IMR-90 (cell line): ENCODE results near the gene PTPN4. TPM values are rescaled to one million over a fixed set of nuclear protein-coding genes. Genes with fewer than 3 reads are reported as not detected.

Source experiments
- ATAC-seq: fragments of 200-7000 bp; cut with Tn5 transposase; 2 replicates; pipeline ENCODE4 v1.9.1; 2020; ENCODE audit warnings: low read depth, mild to moderate bottlenecking, moderate library complexity
- BruUV-seq: library from RNA; stranded (reverse); fragments of 400-500 nt; replicated peaks from 2 replicates; lab custom pipeline; 2021; lab: Mats Ljungman, UMichigan
- CTCF ChIA-PET: fragments of 300-600 bp; formaldehyde crosslinking; extraction: SDS; loops from one replicate; lab custom pipeline; 2021; ENCODE audit warnings: antibody characterized with exemption; lab: Yijun Ruan, JAX
- POLR2A ChIA-PET: fragments of 300-600 bp; sonication (Branson Sonifier 250); formaldehyde crosslinking; loops from one replicate; lab custom pipeline; 2022; ENCODE audit warnings: antibody characterized with exemption; ENCODE audit not compliant: unreplicated experiment; lab: Charles Lee
- DNase-seq: peaks from one replicate; pipeline ENCODE4 v3.0.0; 2013
- H2AFZ ChIP-seq: replicated peaks from 2 replicates; pipeline ENCODE3; 2013; ENCODE audit warnings: low read length, mild to moderate bottlenecking; ENCODE audit not compliant: poor library complexity
- H2AK5ac ChIP-seq: 2 replicates; pipeline ENCODE4 v1.6.1; 2013; ENCODE audit warnings: low read depth, low read length, inconsistent platforms
- H2AK9ac ChIP-seq: replicated peaks from 2 replicates; pipeline ENCODE3; 2013; ENCODE audit warnings: mild to moderate bottlenecking, low read depth, low read length, moderate library complexity; ENCODE audit not compliant: poor library complexity
- H2BK120ac ChIP-seq: 2 replicates; pipeline ENCODE4 v1.6.1; 2013; ENCODE audit warnings: low read depth, low read length, inconsistent platforms
- H2BK15ac ChIP-seq: 3 replicates; pipeline ENCODE4 v1.6.1; 2013; ENCODE audit warnings: low read depth, low read length, inconsistent platforms
- H2BK20ac ChIP-seq: 2 replicates; pipeline ENCODE4 v1.6.1; 2013; ENCODE audit warnings: low read depth, mild to moderate bottlenecking, inconsistent platforms, low read length, moderate library complexity
- H2BK5ac ChIP-seq: 2 replicates; pipeline ENCODE4 v1.6.1; 2013; ENCODE audit warnings: mild to moderate bottlenecking, low read depth, low read length, inconsistent platforms; ENCODE audit not compliant: poor library complexity, severe bottlenecking
- H3K14ac ChIP-seq: replicated peaks from 2 replicates; pipeline ENCODE4 v1.6.1; 2013; ENCODE audit warnings: low read depth, low read length, inconsistent platforms
- H3K18ac ChIP-seq: 2 replicates; pipeline ENCODE4 v1.6.1; 2013; ENCODE audit warnings: low read depth, low read length, control low read depth
- H3K23ac ChIP-seq: 2 replicates; pipeline ENCODE4 v1.6.1; 2013; ENCODE audit warnings: low read depth, low read length, inconsistent platforms
- H3K27ac ChIP-seq: 2 replicates; pipeline ENCODE4 v1.5.1; 2013; ENCODE audit warnings: mild to moderate bottlenecking, control low read depth, low read length; ENCODE audit not compliant: insufficient read depth
- H3K27me3 ChIP-seq: 2 replicates; pipeline ENCODE4 v1.6.1; 2013; ENCODE audit warnings: low read length; ENCODE audit not compliant: control insufficient read depth, insufficient read depth
- H3K36me3 ChIP-seq: 2 replicates; pipeline ENCODE4 v1.6.1; 2013; ENCODE audit warnings: low read length, mixed read lengths; ENCODE audit not compliant: control insufficient read depth, insufficient read depth
- H3K4ac ChIP-seq: 2 replicates; pipeline ENCODE4 v1.6.1; 2013; ENCODE audit warnings: low read depth, low read length, inconsistent platforms
- H3K4me1 ChIP-seq: 2 replicates; pipeline ENCODE4 v1.6.1; 2013; ENCODE audit warnings: low read length, mixed read lengths; ENCODE audit not compliant: control insufficient read depth, insufficient read depth
- H3K4me2 ChIP-seq: 2 replicates; pipeline ENCODE4 v1.6.1; 2013; ENCODE audit warnings: low read depth, mild to moderate bottlenecking, control low read depth, low read length, moderate library complexity
- H3K4me3 ChIP-seq: 2 replicates; pipeline ENCODE4 v1.5.1; 2013; ENCODE audit warnings: low read depth, mild to moderate bottlenecking, control low read depth, low read length, moderate library complexity; ENCODE audit not compliant: insufficient read depth
- H3K56ac ChIP-seq: 2 replicates; pipeline ENCODE4 v1.6.1; 2013; ENCODE audit warnings: low read length, inconsistent platforms; ENCODE audit not compliant: insufficient read depth; ENCODE audit errors: extremely low read depth
- H3K79me1 ChIP-seq, 2 experiments: 2 replicates each; pipeline ENCODE4 v1.6.1; 2013; ENCODE audit warnings: low read length in 2 of 2, inconsistent platforms in 1 of 2, low read depth in 1 of 2
- H3K9ac ChIP-seq: 2 replicates; pipeline ENCODE4 v1.6.1; 2013; ENCODE audit warnings: low read depth, low read length, control low read depth
- H3K9me1 ChIP-seq: 2 replicates; pipeline ENCODE4 v1.6.1; 2013; ENCODE audit warnings: low read length, inconsistent platforms; ENCODE audit not compliant: insufficient read depth
- H3K9me3 ChIP-seq: 2 replicates; pipeline ENCODE4 v1.6.1; 2013; ENCODE audit warnings: low read length; ENCODE audit not compliant: control insufficient read depth, insufficient read depth
- H4K20me1 ChIP-seq: 2 replicates; pipeline ENCODE4 v1.6.1; 2013; ENCODE audit warnings: low read length, inconsistent platforms; ENCODE audit not compliant: insufficient read depth
- H4K5ac ChIP-seq: 2 replicates; pipeline ENCODE4 v1.6.1; 2013; ENCODE audit warnings: mild to moderate bottlenecking, low read depth, low read length, control low read depth
- H4K8ac ChIP-seq, 2 experiments: 2 replicates each; pipeline ENCODE4 v1.6.1; 2013; ENCODE audit warnings: low read depth in 2 of 2, low read length in 2 of 2, control low read depth in 1 of 2, inconsistent platforms in 1 of 2
- H4K91ac ChIP-seq: 2 replicates; pipeline ENCODE4 v1.6.1; 2013; ENCODE audit warnings: low read depth, low read length, inconsistent platforms; ENCODE audit not compliant: insufficient read depth
- BHLHE40 ChIP-seq: fragments of 150-350 bp; IDR thresholded peaks from 2 replicates; pipeline ENCODE4 v1.6.1; 2016; ENCODE audit warnings: mild to moderate bottlenecking, low read depth, low read length
- CEBPB ChIP-seq: IDR thresholded peaks from 2 replicates; pipeline ENCODE4 v1.6.1; 2012; ENCODE audit warnings: low read depth, low read length, improper control_type of control experiment
- CHD1 ChIP-seq: IDR thresholded peaks from 2 replicates; pipeline ENCODE4 v1.6.1; 2012; ENCODE audit warnings: low read depth, low read length, improper control_type of control experiment
- MAFK ChIP-seq: IDR thresholded peaks from 2 replicates; pipeline ENCODE4 v1.6.1; 2012; ENCODE audit warnings: low read depth, low read length, improper control_type of control experiment
- MAZ ChIP-seq: IDR thresholded peaks from 2 replicates; pipeline ENCODE4 v1.6.1; 2012; ENCODE audit warnings: low read depth, mild to moderate bottlenecking, low read length, improper control_type of control experiment, moderate library complexity, borderline replicate concordance
- MXI1 ChIP-seq: IDR thresholded peaks from 2 replicates; pipeline ENCODE4 v1.6.1; 2012; ENCODE audit warnings: low read depth, mild to moderate bottlenecking, low read length, moderate library complexity, borderline replicate concordance
- NFE2L2 ChIP-seq: fragments of 150-350 bp; IDR thresholded peaks from 2 replicates; pipeline ENCODE4 v1.6.1; 2016; ENCODE audit warnings: low read depth, mild to moderate bottlenecking, low read length
- POLR2A ChIP-seq: IDR thresholded peaks from 2 replicates; pipeline ENCODE4 v1.6.1; 2012; ENCODE audit warnings: mild to moderate bottlenecking, low read depth, low read length
- RAD21 ChIP-seq: IDR thresholded peaks from 2 replicates; pipeline ENCODE4 v1.6.1; 2012; ENCODE audit warnings: low read length, improper control_type of control experiment
- RCOR1 ChIP-seq: IDR thresholded peaks from 2 replicates; pipeline ENCODE4 v1.6.1; 2012; ENCODE audit warnings: mild to moderate bottlenecking, low read length, improper control_type of control experiment; ENCODE audit not compliant: insufficient replicate concordance
- RFX5 ChIP-seq: IDR thresholded peaks from 2 replicates; pipeline ENCODE4 v1.8.0; 2012; ENCODE audit warnings: low read depth, mild to moderate bottlenecking, low read length, moderate library complexity
- SMC3 ChIP-seq: fragments of 150-350 bp; IDR thresholded peaks from 2 replicates; pipeline ENCODE4 v1.6.1; 2016; ENCODE audit warnings: low read depth, mild to moderate bottlenecking, antibody characterized with exemption, low read length, moderate library complexity
- dilution Hi-C: fragments of 300-500 bp; cut with HindIII; formaldehyde crosslinking; loops from one replicate; pipeline ENCODE4 v1.14.3; 2018; ENCODE audit warnings: low sequenced_read_pairs; ENCODE audit not compliant: unreplicated experiment
- in situ Hi-C: fragments of 300-500 bp; cut with MboI; formaldehyde crosslinking; loops from 3 replicates; pipeline ENCODE4 v1.14.3; 2019; ENCODE audit warnings: low sequenced_read_pairs, inconsistent platforms, mixed read lengths
- intact Hi-C: fragments of 100-400 bp; cut with micrococcal nuclease; formaldehyde crosslinking; loops from 2 replicates; pipeline ENCODE4 v1.10.0; 2022
- polyA plus RNA-seq, 3 experiments: library from polyadenylated mRNA; depleted of rRNA; stranded (reverse); fragments of >200 nt; gene quantifications; 2 replicates each; pipeline ENCODE4 v1.2.3, GENCODE V29; 2012; ENCODE audit warnings: low replicate concordance in 1 of 3
- total RNA-seq: library from RNA; depleted of rRNA; stranded (reverse); fragments of >200 nt; gene quantifications from 2 replicates; pipeline ENCODE4 v1.2.3, GENCODE V29; 2012
- TF ChIP-seq, protein P1 (sequence below): fragments of 150-350 bp; IDR thresholded peaks from 2 replicates; pipeline ENCODE4 v1.6.1; 2016; ENCODE audit warnings: low read depth, mild to moderate bottlenecking, low read length, moderate library complexity, borderline replicate concordance
- TF ChIP-seq, protein P2 (sequence below): fragments of 150-350 bp; IDR thresholded peaks from 2 replicates; pipeline ENCODE4 v1.6.1; 2017; ENCODE audit warnings: mild to moderate bottlenecking, antibody characterized with exemption, low read length, low read depth
- TF ChIP-seq, protein P3 (sequence below): conservative IDR thresholded peaks from 2 replicates; pipeline ENCODE4 v1.5.1; 2012; ENCODE audit warnings: mild to moderate bottlenecking, low read depth, low read length, improper control_type of control experiment

Gene PTPN4
- total and polyA plus RNA-seq, 2 of the 4 experiments (the other 2 are of a cell fraction) = 2.9 to 19.2 TPM

DNA sequence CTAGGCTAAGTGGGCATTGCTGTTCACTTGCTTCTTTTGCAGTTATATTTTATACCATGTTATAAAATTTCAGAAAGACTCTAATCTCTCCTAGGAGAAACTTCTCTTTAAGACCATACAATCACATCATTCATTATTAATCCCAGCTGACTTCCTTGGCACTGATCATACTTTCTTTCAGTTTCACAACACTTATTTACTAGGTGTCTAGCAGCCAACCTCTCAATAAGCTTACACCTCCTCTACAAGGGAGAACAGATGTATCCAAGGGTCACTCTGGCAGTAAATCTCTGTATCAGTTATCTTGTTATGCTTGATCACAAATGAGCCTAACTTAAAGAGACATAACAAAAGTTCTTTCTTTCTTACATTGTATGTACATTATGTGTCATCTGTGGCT lies 183.3 kb downstream of the PTPN4 start:
- no peak overlapping the region for H2BK120ac ChIP-seq
- H2AK9ac ChIP-seq = no peak overlapping the region
- no peak overlapping the region for H3K56ac ChIP-seq
- H3K9ac ChIP-seq = no peak overlapping the region
- H4K20me1 ChIP-seq = no peaks in the 10 kb centered on the region
- H3K9me3 ChIP-seq = no peaks in the 10 kb centered on the region
- H3K36me3 ChIP-seq = 0 out of 2 replicates have a peak, but pooled peaks cover 1% of the 10 kb centered on the region
- DNase-seq (no peak), ATAC-seq (no peak)
- no peaks in the 10 kb centered on the region for H3K79me1 ChIP-seq
- no peak overlapping the region for H2BK5ac ChIP-seq
- H4K5ac ChIP-seq = no peak overlapping the region
- dilution Hi-C loops = no loop called here
- H3K4me1 ChIP-seq = no peaks in the 10 kb centered on the region
- BruUV-seq = no TSS peak
- H2AFZ ChIP-seq = no peak overlapping the region
- H3K9me1 ChIP-seq = no peaks in the 10 kb centered on the region
- no peak overlapping the region for H3K27ac ChIP-seq
- H3K18ac ChIP-seq = no peak overlapping the region
- no peak overlapping the region for H2BK20ac ChIP-seq
- in situ Hi-C loops = no loop called here
- no peak overlapping the region for H3K4ac ChIP-seq
- ChIA-PET POLR2A (interaction anchor here (0.7 kb wide), 1 partner anchor 149 kb away, joined by 3 read pairs; no protein-coding TSS in a partner anchor), CTCF (interaction anchor here (0.9 kb wide), 1 partner anchor 12 kb away, joined by 3 read pairs; no protein-coding TSS in a partner anchor)
- H3K14ac ChIP-seq = no peak overlapping the region
- intact Hi-C loops = no loop called here
- H2BK15ac ChIP-seq = no peak overlapping the region
- H3K23ac ChIP-seq = no peak overlapping the region
- H3K4me3 ChIP-seq = no peak overlapping the region
- no peak overlapping the region for H2AK5ac ChIP-seq
- H3K4me2 ChIP-seq = no peak overlapping the region
- no peak overlapping the region for H4K8ac ChIP-seq
- no peak overlapping the region for H4K91ac ChIP-seq
- no peak for TF ChIP-seq MXI1
- no peak for TF ChIP-seq SMC3
- TF ChIP-seq RCOR1 = no peak
- no peak for TF ChIP-seq BHLHE40
- TF ChIP-seq RAD21 = no peak
- no peak for TF ChIP-seq POLR2A
- TF ChIP-seq RFX5 = no peak
- TF ChIP-seq NFE2L2 = no peak
- TF ChIP-seq, protein P1, sequence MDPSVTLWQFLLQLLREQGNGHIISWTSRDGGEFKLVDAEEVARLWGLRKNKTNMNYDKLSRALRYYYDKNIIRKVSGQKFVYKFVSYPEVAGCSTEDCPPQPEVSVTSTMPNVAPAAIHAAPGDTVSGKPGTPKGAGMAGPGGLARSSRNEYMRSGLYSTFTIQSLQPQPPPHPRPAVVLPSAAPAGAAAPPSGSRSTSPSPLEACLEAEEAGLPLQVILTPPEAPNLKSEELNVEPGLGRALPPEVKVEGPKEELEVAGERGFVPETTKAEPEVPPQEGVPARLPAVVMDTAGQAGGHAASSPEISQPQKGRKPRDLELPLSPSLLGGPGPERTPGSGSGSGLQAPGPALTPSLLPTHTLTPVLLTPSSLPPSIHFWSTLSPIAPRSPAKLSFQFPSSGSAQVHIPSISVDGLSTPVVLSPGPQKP = no peak
- no peak for TF ChIP-seq CHD1
- TF ChIP-seq, protein P2, sequence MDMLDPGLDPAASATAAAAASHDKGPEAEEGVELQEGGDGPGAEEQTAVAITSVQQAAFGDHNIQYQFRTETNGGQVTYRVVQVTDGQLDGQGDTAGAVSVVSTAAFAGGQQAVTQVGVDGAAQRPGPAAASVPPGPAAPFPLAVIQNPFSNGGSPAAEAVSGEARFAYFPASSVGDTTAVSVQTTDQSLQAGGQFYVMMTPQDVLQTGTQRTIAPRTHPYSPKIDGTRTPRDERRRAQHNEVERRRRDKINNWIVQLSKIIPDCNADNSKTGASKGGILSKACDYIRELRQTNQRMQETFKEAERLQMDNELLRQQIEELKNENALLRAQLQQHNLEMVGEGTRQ = no peak
- no peak for TF ChIP-seq MAZ
- TF ChIP-seq, protein P3, sequence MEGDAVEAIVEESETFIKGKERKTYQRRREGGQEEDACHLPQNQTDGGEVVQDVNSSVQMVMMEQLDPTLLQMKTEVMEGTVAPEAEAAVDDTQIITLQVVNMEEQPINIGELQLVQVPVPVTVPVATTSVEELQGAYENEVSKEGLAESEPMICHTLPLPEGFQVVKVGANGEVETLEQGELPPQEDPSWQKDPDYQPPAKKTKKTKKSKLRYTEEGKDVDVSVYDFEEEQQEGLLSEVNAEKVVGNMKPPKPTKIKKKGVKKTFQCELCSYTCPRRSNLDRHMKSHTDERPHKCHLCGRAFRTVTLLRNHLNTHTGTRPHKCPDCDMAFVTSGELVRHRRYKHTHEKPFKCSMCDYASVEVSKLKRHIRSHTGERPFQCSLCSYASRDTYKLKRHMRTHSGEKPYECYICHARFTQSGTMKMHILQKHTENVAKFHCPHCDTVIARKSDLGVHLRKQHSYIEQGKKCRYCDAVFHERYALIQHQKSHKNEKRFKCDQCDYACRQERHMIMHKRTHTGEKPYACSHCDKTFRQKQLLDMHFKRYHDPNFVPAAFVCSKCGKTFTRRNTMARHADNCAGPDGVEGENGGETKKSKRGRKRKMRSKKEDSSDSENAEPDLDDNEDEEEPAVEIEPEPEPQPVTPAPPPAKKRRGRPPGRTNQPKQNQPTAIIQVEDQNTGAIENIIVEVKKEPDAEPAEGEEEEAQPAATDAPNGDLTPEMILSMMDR = no peak
- no peak for TF ChIP-seq CEBPB
- TF ChIP-seq MAFK = no peak
- H3K27me3 ChIP-seq = no peaks in the 10 kb centered on the region
